Measurements from ENCODE around the gene PPP1R3D. TPM values are rescaled to one million over a fixed set of nuclear protein-coding genes. Genes with fewer than 3 reads are reported as not detected.

Gene PPP1R3D
- total and polyA plus RNA-seq, 2 of the 8 experiments (the other 6 are each of a cell fraction or from before 2014, with no cell fraction given): 1.4 to 3.9 TPM

- no peak for FAIRE-seq
These were observed 14.6 kb upstream of the PPP1R3D start for GRCh38 chr20:59954718-59955117.

More at GRCh38 chr20:59954718-59955117, 14.6 kb upstream of the PPP1R3D start:
- Histone ChIP-seq H2BK20ac (ENCODE audit: low read length) (no peak overlapping the region), H3K18ac (ENCODE audit: extremely low read depth, low read length) (no peak overlapping the region; the same call in 1 of the 2 replicates), H3K9ac (replicated peaks in 1 of 4; ENCODE audit: extremely low read depth in 1 of 4, low read depth in 3 of 4, low read length in 3 of 4) (no peak overlapping the region), H3K14ac (ENCODE audit: insufficient read length) (no peak overlapping the region), H3K9me3 (ENCODE audit: insufficient read depth in 2 of 2, low read depth in 1 of 2, low read length in 1 of 2) (no peaks in the 10 kb centered on the region), H2BK120ac (replicated peaks; ENCODE audit: low read depth, low read length) (no peak overlapping the region), H2BK12ac (ENCODE audit: low read depth, low read length) (no peak overlapping the region), H2BK5ac (ENCODE audit: low read depth, low read length) (no peak overlapping the region), H2AFZ (ENCODE audit: low read length) (no peak overlapping the region), H4K20me1 (replicated peaks in 1 of 2; ENCODE audit: control insufficient read depth in 1 of 2, insufficient read depth in 2 of 2, low read length in 2 of 2) (peaks cover 0 to 1% of the 10 kb centered on the region in 2 experiments), H3K27me3 (replicated peaks in 1 of 4; ENCODE audit: control insufficient read depth in 3 of 4, extremely low read depth in 1 of 4, insufficient read depth in 3 of 4, low read length in 3 of 4) (no peaks in the 10 kb centered on the region; a peak in 2 of 7 replicates), H3K27ac (ENCODE audit: low read depth, low read length) (no peak overlapping the region), H3K56ac (replicated peaks; ENCODE audit: insufficient read length, low read depth, low read length) (no peak overlapping the region), H2BK15ac (ENCODE audit: low read length) (no peak overlapping the region), H3K79me2 (ENCODE audit: control insufficient read depth in 1 of 2, insufficient read depth in 2 of 2, low read length in 2 of 2) (no peaks in the 10 kb centered on the region), H4K91ac (replicated peaks; ENCODE audit: insufficient read length, low read length) (no peak overlapping the region), H4K8ac (ENCODE audit: extremely low read depth, insufficient read depth, low read length) (no peak overlapping the region), H2AK5ac (ENCODE audit: low read depth, low read length) (no peak overlapping the region), H3K4me1 (replicated peaks in 1 of 4; ENCODE audit: control insufficient read depth in 3 of 4, insufficient read depth in 4 of 4, low read length in 3 of 4) (0 out of 7 replicates have a peak, but pooled peaks cover 0 to 2% (median 0%) of the 10 kb centered on the region in 4 experiments), H3K36me3 (ENCODE audit: control insufficient read depth in 2 of 4, insufficient read depth in 4 of 4, low read length in 3 of 4) (no peaks in the 10 kb centered on the region), H3K23ac (ENCODE audit: insufficient read length) (no peak overlapping the region), H3K79me1 (ENCODE audit: low read depth, low read length) (no peaks in the 10 kb centered on the region), H3K23me2 (ENCODE audit: low read depth, low read length) (no peaks in the 10 kb centered on the region), H3K4me2 (ENCODE audit: insufficient read depth in 1 of 2, low read depth in 2 of 2, low read length in 2 of 2) (no peak overlapping the region), H4K5ac (ENCODE audit: insufficient read length, low read depth, low read length) (no peak overlapping the region), H3K4ac (replicated peaks; ENCODE audit: insufficient read length, low read depth, low read length) (no peak overlapping the region), H3K4me3 (ENCODE audit: extremely low read depth in 1 of 4, insufficient read depth in 2 of 4, low read depth in 3 of 4, low read length in 4 of 4) (no peak overlapping the region)
- DNase-seq (ENCODE audit: low read depth in 1 of 2, low spot score in 2 of 2): no peak
- POLR2A ChIA-PET (ENCODE audit: partially characterized antibody): interaction anchor here (1.5 to 2.3 kb wide), 2 partner anchors 10 to 15 kb away, joined by 5 to 8 read pairs; partner anchors contain the start of genes FAM217B and PPP1R3D
- WGBS, 2 experiments (ENCODE audit: extremely low coverage in 1 of 2, insufficient coverage in 1 of 2, insufficient read length in 1 of 2, insufficient replicate concordance in 2 of 2, low coverage in 1 of 2, low lambda C conversion rate in 2 of 2, missing lambda C conversion rate in 1 of 2): 88% methylated on average over 4 of the region's 4 CpGs; no CpG with 5 or more reads in 1 of the 2 experiments
- CTCF ChIA-PET (ENCODE audit: partially characterized antibody): interaction anchor here (0.8 to 3.3 kb wide), 10 partner anchors 9 to 973 kb away, joined by 3 to 18 read pairs (median 4); no protein-coding TSS in a partner anchor

All from H1 (cell line).